ENCODE measurements around the gene MRLN. TPM values are rescaled to one million over a fixed set of nuclear protein-coding genes. Genes with fewer than 3 reads are reported as not detected.

Gene MRLN
- total and polyA plus RNA-seq, 10 of the 15 experiments (the other 5 are each of a cell fraction or from before 2014, with no cell fraction given): 0.19 TPM; not detected in 9

DNA sequence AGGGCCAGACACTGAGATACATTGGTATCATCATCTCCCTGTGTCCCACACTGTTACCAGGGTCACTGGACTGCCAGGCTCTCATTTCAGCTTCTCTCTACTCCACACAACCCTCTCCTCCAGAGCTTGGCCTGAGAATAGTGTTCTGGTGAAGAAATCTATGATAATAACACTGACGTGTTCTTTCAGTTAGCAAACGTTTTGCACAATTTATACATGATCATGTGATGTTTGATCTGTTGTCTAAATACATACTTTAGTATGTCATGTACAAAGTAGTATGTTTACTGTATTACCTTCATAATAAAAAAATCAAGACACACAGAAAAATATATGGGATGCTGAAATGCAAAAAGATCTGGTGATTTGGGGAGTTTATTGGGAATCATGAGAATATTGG, 48.6 kb downstream of the MRLN start (continued):
- TF ChIP-seq, protein P1, sequence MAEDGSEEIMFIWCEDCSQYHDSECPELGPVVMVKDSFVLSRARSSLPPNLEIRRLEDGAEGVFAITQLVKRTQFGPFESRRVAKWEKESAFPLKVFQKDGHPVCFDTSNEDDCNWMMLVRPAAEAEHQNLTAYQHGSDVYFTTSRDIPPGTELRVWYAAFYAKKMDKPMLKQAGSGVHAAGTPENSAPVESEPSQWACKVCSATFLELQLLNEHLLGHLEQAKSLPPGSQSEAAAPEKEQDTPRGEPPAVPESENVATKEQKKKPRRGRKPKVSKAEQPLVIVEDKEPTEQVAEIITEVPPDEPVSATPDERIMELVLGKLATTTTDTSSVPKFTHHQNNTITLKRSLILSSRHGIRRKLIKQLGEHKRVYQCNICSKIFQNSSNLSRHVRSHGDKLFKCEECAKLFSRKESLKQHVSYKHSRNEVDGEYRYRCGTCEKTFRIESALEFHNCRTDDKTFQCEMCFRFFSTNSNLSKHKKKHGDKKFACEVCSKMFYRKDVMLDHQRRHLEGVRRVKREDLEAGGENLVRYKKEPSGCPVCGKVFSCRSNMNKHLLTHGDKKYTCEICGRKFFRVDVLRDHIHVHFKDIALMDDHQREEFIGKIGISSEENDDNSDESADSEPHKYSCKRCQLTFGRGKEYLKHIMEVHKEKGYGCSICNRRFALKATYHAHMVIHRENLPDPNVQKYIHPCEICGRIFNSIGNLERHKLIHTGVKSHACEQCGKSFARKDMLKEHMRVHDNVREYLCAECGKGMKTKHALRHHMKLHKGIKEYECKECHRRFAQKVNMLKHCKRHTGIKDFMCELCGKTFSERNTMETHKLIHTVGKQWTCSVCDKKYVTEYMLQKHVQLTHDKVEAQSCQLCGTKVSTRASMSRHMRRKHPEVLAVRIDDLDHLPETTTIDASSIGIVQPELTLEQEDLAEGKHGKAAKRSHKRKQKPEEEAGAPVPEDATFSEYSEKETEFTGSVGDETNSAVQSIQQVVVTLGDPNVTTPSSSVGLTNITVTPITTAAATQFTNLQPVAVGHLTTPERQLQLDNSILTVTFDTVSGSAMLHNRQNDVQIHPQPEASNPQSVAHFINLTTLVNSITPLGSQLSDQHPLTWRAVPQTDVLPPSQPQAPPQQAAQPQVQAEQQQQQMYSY (CRISPR knock-in tag; IDR thresholded peaks at IDR 0.05): no peak
- TF ChIP-seq TCF3 (IDR thresholded peaks at IDR 0.05; ENCODE audit: borderline replicate concordance, insufficient read depth, low read depth, low read length): no peak
- no peak for TF ChIP-seq MXI1 (IDR thresholded peaks at IDR 0.05; ENCODE audit: low read depth, low read length)
- no peak for TF ChIP-seq HDAC6 (IDR thresholded peaks at IDR 0.05; ENCODE audit: unreplicated experiment)

DNA sequence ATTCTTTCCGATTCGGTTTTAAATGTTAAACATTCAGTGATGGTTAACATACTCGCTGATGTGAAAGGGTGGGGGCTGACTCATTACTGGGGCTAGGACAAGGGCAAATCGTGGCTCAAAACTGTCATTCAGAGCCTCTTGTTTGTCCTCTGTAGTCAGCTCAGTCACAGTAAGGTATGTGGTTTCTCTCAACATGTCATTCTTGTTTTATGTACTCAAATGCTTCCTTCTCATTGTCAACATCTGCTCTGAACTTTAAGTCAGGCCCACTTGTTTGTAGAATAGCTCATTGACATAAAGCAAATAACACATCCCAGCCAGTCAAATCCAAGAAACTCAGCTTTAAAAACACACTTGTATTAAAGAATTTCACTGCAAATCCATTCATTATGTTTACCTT, 50.9 kb downstream of the MRLN start:
- 34% methylated on average over 4 of the region's 4 CpGs for WGBS (ENCODE audit: insufficient coverage, insufficient replicate concordance, low lambda C conversion rate, missing lambda C conversion rate)
- H3K4me2 ChIP-seq (ENCODE audit: control insufficient read depth, insufficient read depth): no peak overlapping the region
- FAIRE-seq (no peak), DNase-seq (ENCODE audit: low read depth, low spot score) (no peak), ATAC-seq (no peak)
- CTCF ChIA-PET: interaction anchor here (0.7 to 1.2 kb wide), 3 partner anchors 15 to 101 kb away, joined by 3 read pairs; no protein-coding TSS in a partner anchor
- RAD21 ChIA-PET (ENCODE audit: unreplicated experiment): no interaction called here
- POLR2A ChIA-PET: no interaction called here
- TF ChIP-seq ZBED1 (IDR thresholded peaks at IDR 0.05; ENCODE audit: borderline replicate concordance): no peak
- TF ChIP-seq YBX1 (IDR thresholded peaks at IDR 0.05): no peak
- no peak for TF ChIP-seq NR2C1 (IDR thresholded peaks at IDR 0.05)
- no peak for TF ChIP-seq CBX5 (IDR thresholded peaks at IDR 0.05; ENCODE audit: low read depth)
- TF ChIP-seq HDAC2 (IDR thresholded peaks at IDR 0.05): no peak
- H3K4me1 ChIP-seq (ENCODE audit: control insufficient read depth, insufficient read depth, low read length): no peaks in the 10 kb centered on the region
- BruUV-seq (replicated peaks): no TSS peak
- no peaks in the 10 kb centered on the region for H3K36me3 ChIP-seq (ENCODE audit: control insufficient read depth in 2 of 2, insufficient read depth in 2 of 2, low read length in 1 of 2)
- H2AFZ ChIP-seq (ENCODE audit: control insufficient read depth, low read depth, low read length): no peak overlapping the region
- in situ Hi-C loops (cut with MboI): no loop called here
- H4K20me1 ChIP-seq (ENCODE audit: control insufficient read depth, insufficient read depth): no peaks in the 10 kb centered on the region
- no peaks in the 10 kb centered on the region for H3K79me2 ChIP-seq (ENCODE audit: control insufficient read depth, insufficient read depth, low read length)
- intact Hi-C loops (cut with micrococcal nuclease; ENCODE audit: unreplicated experiment): no loop called here
- H3K27me3 ChIP-seq (replicated peaks in 1 of 2; ENCODE audit: control insufficient read depth in 2 of 2, insufficient read depth in 2 of 2, low read length in 1 of 2): no peaks in the 10 kb centered on the region
- SMC1A ChIA-PET (ENCODE audit: uncharacterized antibody, unreplicated experiment): no interaction called here
- no peak overlapping the region for H3K4me3 ChIP-seq
- no peak overlapping the region for H3K9ac ChIP-seq (ENCODE audit: control insufficient read depth, insufficient read depth, low read length)
- H3K27ac ChIP-seq (ENCODE audit: control insufficient read depth, insufficient read depth): no peak overlapping the region
- H3K9me3 ChIP-seq (replicated peaks; ENCODE audit: control insufficient read depth, insufficient read depth, low read length): no peaks in the 10 kb centered on the region

Data from GM12878 (cell line).